ENCODE results near the gene OR9Q1. TPM values are rescaled to one million over a fixed set of nuclear protein-coding genes. Genes with fewer than 3 reads are reported as not detected.

OR9Q1 gene
- polyA plus RNA-seq, 1 donor from 2014 or later: not detected

GRCh38 chr11:58046231-58046630 is 22.6 kb downstream of the OR9Q1 start:
- Histone ChIP-seq H3K9me3 (ENCODE audit: low read length) (no peaks in the 10 kb centered on the region), H3F3A (ENCODE audit: insufficient read depth, low read length, poor library complexity, severe bottlenecking) (no peaks in the 10 kb centered on the region), H3K27ac (ENCODE audit: low read length) (no peak overlapping the region), H3K36me3 (ENCODE audit: insufficient read depth, low read length) (no peaks in the 10 kb centered on the region), H3K27me3 (ENCODE audit: insufficient read depth, low read depth, low read length) (no peaks in the 10 kb centered on the region), H2AFZ (ENCODE audit: low read depth, low read length) (no peak overlapping the region), H3K9ac (ENCODE audit: low read length) (no peak overlapping the region), H3K9me2 (ENCODE audit: insufficient read depth, low read length) (no peaks in the 10 kb centered on the region), H3K4me2 (ENCODE audit: low read length) (no peak overlapping the region), H3K79me2 (replicated peaks; ENCODE audit: insufficient read depth, low read length) (no peaks in the 10 kb centered on the region), H4K20me1 (ENCODE audit: insufficient read depth) (no peaks in the 10 kb centered on the region), H3K4me3 (ENCODE audit: low read length) (no peak overlapping the region)
- TF ChIP-seq EZH2 (IDR thresholded peaks at IDR 0.05; ENCODE audit: borderline replicate concordance, insufficient read depth, low read length, poor library complexity, severe bottlenecking) (no peak), SMC3 (conservative IDR thresholded peaks at IDR 0.05; ENCODE audit: poor library complexity) (no peak), TAF1 (IDR thresholded peaks at IDR 0.05; ENCODE audit: low read depth) (no peak), MXI1 (conservative IDR thresholded peaks at IDR 0.05; ENCODE audit: poor library complexity, severe bottlenecking) (no peak), POLR2AphosphoS5 (IDR thresholded peaks at IDR 0.05) (no peak), REST (IDR thresholded peaks at IDR 0.05; ENCODE audit: borderline replicate concordance) (no peak), CTCF (IDR thresholded peaks at IDR 0.05; ENCODE audit: poor library complexity, severe bottlenecking) (no peak), EP300 (conservative IDR thresholded peaks at IDR 0.05; ENCODE audit: poor library complexity, severe bottlenecking) (no peak), RAD21 (conservative IDR thresholded peaks at IDR 0.05) (no peak)

- Histone ChIP-seq H3K9me2 (ENCODE audit: insufficient read depth, low read length) (no peaks in the 10 kb centered on the region), H3K27ac (ENCODE audit: low read length) (no peak overlapping the region), H3K4me2 (ENCODE audit: low read length) (no peak overlapping the region), H3K27me3 (ENCODE audit: insufficient read depth, low read depth, low read length) (no peaks in the 10 kb centered on the region), H3K9ac (ENCODE audit: low read length) (no peak overlapping the region), H3K9me3 (ENCODE audit: low read length) (no peaks in the 10 kb centered on the region), H4K20me1 (ENCODE audit: insufficient read depth) (no peaks in the 10 kb centered on the region), H3K4me3 (ENCODE audit: low read length) (no peak overlapping the region), H2AFZ (ENCODE audit: low read depth, low read length) (no peak overlapping the region), H3K36me3 (ENCODE audit: insufficient read depth, low read length) (no peaks in the 10 kb centered on the region), H3F3A (ENCODE audit: insufficient read depth, low read length, poor library complexity, severe bottlenecking) (no peaks in the 10 kb centered on the region), H3K79me2 (replicated peaks; ENCODE audit: insufficient read depth, low read length) (no peaks in the 10 kb centered on the region)
- TF ChIP-seq REST (IDR thresholded peaks at IDR 0.05; ENCODE audit: borderline replicate concordance) (no peak), TAF1 (IDR thresholded peaks at IDR 0.05; ENCODE audit: low read depth) (no peak), CTCF (IDR thresholded peaks at IDR 0.05; ENCODE audit: poor library complexity, severe bottlenecking) (no peak), EZH2 (IDR thresholded peaks at IDR 0.05; ENCODE audit: borderline replicate concordance, insufficient read depth, low read length, poor library complexity, severe bottlenecking) (no peak), POLR2AphosphoS5 (IDR thresholded peaks at IDR 0.05) (no peak), EP300 (conservative IDR thresholded peaks at IDR 0.05; ENCODE audit: poor library complexity, severe bottlenecking) (no peak), RAD21 (conservative IDR thresholded peaks at IDR 0.05) (no peak), MXI1 (conservative IDR thresholded peaks at IDR 0.05; ENCODE audit: poor library complexity, severe bottlenecking) (no peak), SMC3 (conservative IDR thresholded peaks at IDR 0.05; ENCODE audit: poor library complexity) (no peak)
Observed at GRCh38 chr11:58047818-58048217, 24.1 kb downstream of the OR9Q1 start.

Data from neural cell (in vitro differentiated cells).